ENCODE measurements around the gene HDAC4. TPM values are rescaled to one million over a fixed set of nuclear protein-coding genes. Genes with fewer than 3 reads are reported as not detected.

Gene HDAC4
- total and polyA plus RNA-seq, 2 of the 8 experiments (the other 6 are each of a cell fraction or from before 2014, with no cell fraction given) = 15.4 to 31.5 TPM

DNA sequence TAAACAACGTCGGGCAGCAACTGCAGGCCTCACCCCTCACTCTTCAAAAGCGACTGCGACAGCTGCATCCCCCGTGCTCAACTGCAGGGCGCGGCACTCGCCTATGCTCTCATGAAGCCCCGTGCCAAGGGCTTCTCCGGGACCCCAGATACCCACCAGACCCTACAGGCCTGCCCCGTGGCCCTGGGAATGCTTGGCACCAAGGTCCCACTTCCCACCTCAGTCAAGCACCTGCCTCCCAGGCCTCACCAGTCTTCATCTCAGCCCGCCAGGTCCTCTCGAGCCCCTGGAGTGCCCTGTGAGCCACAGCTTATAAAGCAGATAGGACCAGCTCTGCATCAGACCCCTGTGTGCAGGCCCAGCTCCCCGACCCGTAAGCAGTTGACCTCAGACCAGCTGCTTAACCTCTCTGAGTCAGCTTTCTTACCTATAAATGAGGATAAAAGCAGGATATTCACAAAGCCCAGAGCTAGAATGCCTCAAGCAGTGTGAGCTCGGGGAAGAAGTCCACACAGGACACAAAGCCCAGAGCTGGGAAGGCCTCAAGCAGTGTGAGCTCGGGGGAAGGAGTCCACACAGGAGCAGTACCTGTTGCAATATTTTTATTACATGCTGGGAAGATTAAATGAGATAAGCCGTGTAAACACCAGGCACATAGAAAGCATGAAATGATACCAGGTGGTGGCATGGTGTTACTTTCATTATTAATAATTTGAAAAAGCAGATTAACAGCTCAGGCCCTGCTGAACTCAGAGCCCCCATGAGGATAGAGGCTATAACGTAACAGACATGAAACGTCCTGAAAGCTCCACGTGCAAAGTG is 96.9 kb downstream of the HDAC4 start (continued):
- no peak for TF ChIP-seq ATF2 (IDR thresholded peaks at IDR 0.05; ENCODE audit: low read length)
- TF ChIP-seq TBP (IDR thresholded peaks at IDR 0.05; ENCODE audit: low read depth, low read length) = no peak
- TF ChIP-seq SP4 (IDR thresholded peaks at IDR 0.05; ENCODE audit: low read length) = no peak
- no peak for TF ChIP-seq TCF12 (IDR thresholded peaks at IDR 0.05; ENCODE audit: low read depth, low read length)
- TF ChIP-seq TAF1 (IDR thresholded peaks at IDR 0.05; ENCODE audit: low read depth, low read length) = no peak
- no peak for TF ChIP-seq POLR2AphosphoS5 (IDR thresholded peaks at IDR 0.05; ENCODE audit: low read depth, low read length)

Data from H1 (cell line).